H1 (cell line): Measurements from ENCODE around the gene DHX57. TPM values are rescaled to one million over a fixed set of nuclear protein-coding genes. Genes with fewer than 3 reads are reported as not detected.

Experiments used
- CTCF ChIA-PET: fragments of 300-600 bp; sonication (Branson Sonifier 250); formaldehyde crosslinking; loops from one replicate; lab custom pipeline; 2021; ENCODE audit not compliant: partially characterized antibody; lab: Charles Lee
- POLR2A ChIA-PET: fragments of 300-600 bp; sonication (Branson Sonifier 250); formaldehyde crosslinking; loops from one replicate; lab custom pipeline; 2021; ENCODE audit warnings: inconsistent platforms; ENCODE audit not compliant: partially characterized antibody; lab: Charles Lee
- DNase-seq, 2 experiments: peaks; one replicate each; pipeline versions ENCODE4 v3.0.0 to v3.0.0-alpha.2; 2010 to 2022; ENCODE audit warnings: low spot score in 2 of 2, low read depth in 1 of 2, mixed read lengths in 1 of 2
- FAIRE-seq: peaks from 2 replicates; lab custom pipeline; 2011; peaks lifted over from hg19 to GRCh38; lab: Jason Lieb, UNC
- H2AFZ ChIP-seq: 2 replicates; pipeline ENCODE4 v1.8.1; 2012; ENCODE audit warnings: low read length, inconsistent platforms
- H2AK5ac ChIP-seq: 2 replicates; pipeline ENCODE4 v1.6.1; 2013; ENCODE audit warnings: low read depth, low read length
- H2BK120ac ChIP-seq: replicated peaks from 2 replicates; pipeline ENCODE3; 2013; ENCODE audit warnings: low read depth, low read length, inconsistent platforms
- H2BK12ac ChIP-seq: 2 replicates; pipeline ENCODE4 v1.6.1; 2013; ENCODE audit warnings: low read depth, low read length
- H2BK15ac ChIP-seq: 2 replicates; pipeline ENCODE4 v1.6.1; 2013; ENCODE audit warnings: low read length
- H2BK20ac ChIP-seq: 2 replicates; pipeline ENCODE4 v1.6.1; 2013; ENCODE audit warnings: low read length
- H2BK5ac ChIP-seq: 2 replicates; pipeline ENCODE4 v1.6.1; 2013; ENCODE audit warnings: low read depth, low read length
- H3K14ac ChIP-seq: 2 replicates; pipeline ENCODE4 v1.6.1; 2013; ENCODE audit warnings: inconsistent platforms; ENCODE audit not compliant: insufficient read length
- H3K18ac ChIP-seq: 2 replicates; pipeline ENCODE4 v1.6.1; 2013; ENCODE audit warnings: low read length; ENCODE audit errors: extremely low read depth
- H3K23ac ChIP-seq: 2 replicates; pipeline ENCODE4 v1.6.1; 2013; ENCODE audit warnings: inconsistent platforms; ENCODE audit not compliant: insufficient read length
- H3K23me2 ChIP-seq: 2 replicates; pipeline ENCODE4 v1.6.1; 2013; ENCODE audit warnings: low read depth, low read length
- H3K27ac ChIP-seq: 2 replicates; pipeline ENCODE4 v1.6.1; 2011; ENCODE audit warnings: low read depth, low read length, inconsistent platforms
- H3K27me3 ChIP-seq, 4 experiments: replicated peaks in 1 of 4; 1 replicate in 1 of 4; 2 replicates in 3 of 4; pipeline versions ENCODE4 v1.6.1 to v1.8.1; 2011 to 2013; ENCODE audit warnings: low read length in 3 of 4, mild to moderate bottlenecking in 3 of 4, inconsistent platforms in 2 of 4, mixed read lengths in 2 of 4, moderate library complexity in 1 of 4; ENCODE audit not compliant: control insufficient read depth in 3 of 4, insufficient read depth in 3 of 4; ENCODE audit errors: extremely low read depth in 1 of 4
- H3K36me3 ChIP-seq, 4 experiments: 2 replicates each; pipeline versions ENCODE4 v1.6.1 to v1.8.1; 2011 to 2013; ENCODE audit warnings: mild to moderate bottlenecking in 4 of 4, low read length in 3 of 4, moderate library complexity in 2 of 4, control low read depth in 1 of 4, inconsistent platforms in 1 of 4; ENCODE audit not compliant: insufficient read depth in 4 of 4, control insufficient read depth in 2 of 4
- H3K4ac ChIP-seq: replicated peaks from 2 replicates; pipeline ENCODE3; 2013; ENCODE audit warnings: low read length, low read depth, mixed read lengths, inconsistent platforms; ENCODE audit not compliant: insufficient read length
- H3K4me1 ChIP-seq, 4 experiments: replicated peaks in 1 of 4; 1 replicate in 1 of 4; 2 replicates in 3 of 4; pipeline versions ENCODE4 v1.6.1 to v1.8.1; 2011 to 2013; ENCODE audit warnings: low read length in 3 of 4, inconsistent platforms in 2 of 4, mixed read lengths in 1 of 4; ENCODE audit not compliant: insufficient read depth in 4 of 4, control insufficient read depth in 3 of 4
- H3K4me2 ChIP-seq, 2 experiments: 2 replicates each; pipeline versions ENCODE4 v1.6.1 to v1.8.1; 2011 to 2013; ENCODE audit warnings: low read depth in 2 of 2, low read length in 2 of 2, control low read depth in 1 of 2, inconsistent platforms in 1 of 2, mild to moderate bottlenecking in 1 of 2; ENCODE audit not compliant: insufficient read depth in 1 of 2
- H3K4me3 ChIP-seq, 4 experiments: fragments of 200-600, 300-600 bp in 1 of 4; sonication (generic), shearing (Covaris generic), sonication (Bioruptor Twin) in 1 of 4; 2 replicates each; pipeline versions ENCODE4 v1.5.1 to v1.8.1; 2011 to 2016; ENCODE audit warnings: low read length in 4 of 4, low read depth in 3 of 4, control low read depth in 2 of 4, inconsistent platforms in 2 of 4, mild to moderate bottlenecking in 2 of 4, mixed read lengths in 1 of 4, moderate library complexity in 1 of 4; ENCODE audit not compliant: insufficient read depth in 2 of 4; ENCODE audit errors: extremely low read depth in 1 of 4
- H3K56ac ChIP-seq: replicated peaks from 2 replicates; pipeline ENCODE3; 2013; ENCODE audit warnings: low read depth, mild to moderate bottlenecking, mixed read lengths, low read length, inconsistent platforms; ENCODE audit not compliant: insufficient read length
- H3K79me1 ChIP-seq: 2 replicates; pipeline ENCODE4 v1.6.1; 2013; ENCODE audit warnings: low read depth, low read length, control low read depth
- H3K79me2 ChIP-seq, 2 experiments: 2 replicates each; pipeline versions ENCODE4 v1.6.1 to v1.8.1; 2012 to 2013; ENCODE audit warnings: low read length in 2 of 2, mild to moderate bottlenecking in 2 of 2, inconsistent platforms in 1 of 2; ENCODE audit not compliant: insufficient read depth in 2 of 2, control insufficient read depth in 1 of 2
- H3K9ac ChIP-seq, 4 experiments: replicated peaks in 1 of 4; 1 replicate in 1 of 4; 2 replicates in 3 of 4; pipeline versions ENCODE4 v1.6.1 to v1.8.1; 2011 to 2013; ENCODE audit warnings: low read depth in 3 of 4, low read length in 3 of 4, control low read depth in 2 of 4, mild to moderate bottlenecking in 2 of 4, moderate library complexity in 2 of 4, inconsistent platforms in 1 of 4; ENCODE audit errors: extremely low read depth in 1 of 4
- H3K9me3 ChIP-seq, 2 experiments: 2 replicates each; pipeline versions ENCODE4 v1.6.1 to v1.8.1; 2012 to 2013; ENCODE audit warnings: mild to moderate bottlenecking in 2 of 2, moderate library complexity in 2 of 2, control low read depth in 1 of 2, inconsistent platforms in 1 of 2, low read depth in 1 of 2, low read length in 1 of 2, mixed read lengths in 1 of 2; ENCODE audit not compliant: insufficient read depth in 2 of 2
- H4K20me1 ChIP-seq, 2 experiments: replicated peaks in 1 of 2; 2 replicates each; pipeline versions ENCODE3 to v1.8.1; 2011 to 2013; ENCODE audit warnings: inconsistent platforms in 2 of 2, low read length in 2 of 2, mild to moderate bottlenecking in 1 of 2; ENCODE audit not compliant: insufficient read depth in 2 of 2, control insufficient read depth in 1 of 2
- H4K5ac ChIP-seq: 2 replicates; pipeline ENCODE4 v1.6.1; 2013; ENCODE audit warnings: low read length, low read depth, mixed read lengths, inconsistent platforms; ENCODE audit not compliant: insufficient read length
- H4K8ac ChIP-seq: 2 replicates; pipeline ENCODE4 v1.8.0; 2013; ENCODE audit warnings: mild to moderate bottlenecking, moderate library complexity, low read length, inconsistent platforms; ENCODE audit not compliant: insufficient read depth; ENCODE audit errors: extremely low read depth
- H4K91ac ChIP-seq: replicated peaks from 2 replicates; pipeline ENCODE3; 2013; ENCODE audit warnings: low read length, mixed read lengths, inconsistent platforms; ENCODE audit not compliant: insufficient read length
- FOSL1 ChIP-seq: IDR thresholded peaks from 2 replicates; pipeline ENCODE4 v1.6.1; 2011; ENCODE audit warnings: mild to moderate bottlenecking, low read depth, low read length, moderate library complexity; ENCODE audit not compliant: insufficient read depth
- PHF8 ChIP-seq: fragments of 200-600 bp; sonication (generic); conservative IDR thresholded peaks from 2 replicates; pipeline ENCODE4 v1.7.1; 2012; ENCODE audit warnings: low read depth, mild to moderate bottlenecking, inconsistent platforms, low read length, moderate library complexity
- WGBS, 2 experiments: shearing (Covaris generic) in 1 of 2; methylation state at CpG; one replicate each; pipeline versions ENCODE4 v1.1.6 to v1.1.7; 2013 to 2015; ENCODE audit warnings: low lambda C conversion rate in 2 of 2, mixed read lengths in 2 of 2, inconsistent platforms in 1 of 2, low coverage in 1 of 2, missing lambda C conversion rate in 1 of 2; ENCODE audit not compliant: insufficient replicate concordance in 2 of 2, insufficient coverage in 1 of 2, insufficient read length in 1 of 2; ENCODE audit errors: extremely low coverage in 1 of 2, missing lambda C conversion rate in 1 of 2; 5-methylcytosine and 5-hydroxymethylcytosine counted together
- polyA plus RNA-seq, 7 experiments: library from polyadenylated mRNA; depleted of rRNA in 3 of 7; stranded (reverse) in 5 of 7; unstranded in 2 of 7; fragments of >200 nt in 5 of 7; fragments of 200-250 nt in 2 of 7; gene quantifications; 1 replicate in 5 of 7; 2 replicates in 1 of 7; 4 replicates in 1 of 7; pipeline versions ENCODE4 v1.2.1 to v1.2.3, GENCODE V29; 2011 to 2013; ENCODE audit warnings: missing spikeins in 2 of 7, mixed read lengths in 2 of 7
- total RNA-seq: library from RNA; stranded (reverse); fragmentation: NEBNext Ultra II Directional; extraction: Animal tissue kit (Norgen Biotek cat#: 25700); gene quantifications from 2 replicates; pipeline ENCODE4 v1.2.1, GENCODE V29; 2021

Gene DHX57
- total and polyA plus RNA-seq, 2 of the 8 experiments (the other 6 are each of a cell fraction or from before 2014, with no cell fraction given), result 10.7 to 32.9 TPM

DNA sequence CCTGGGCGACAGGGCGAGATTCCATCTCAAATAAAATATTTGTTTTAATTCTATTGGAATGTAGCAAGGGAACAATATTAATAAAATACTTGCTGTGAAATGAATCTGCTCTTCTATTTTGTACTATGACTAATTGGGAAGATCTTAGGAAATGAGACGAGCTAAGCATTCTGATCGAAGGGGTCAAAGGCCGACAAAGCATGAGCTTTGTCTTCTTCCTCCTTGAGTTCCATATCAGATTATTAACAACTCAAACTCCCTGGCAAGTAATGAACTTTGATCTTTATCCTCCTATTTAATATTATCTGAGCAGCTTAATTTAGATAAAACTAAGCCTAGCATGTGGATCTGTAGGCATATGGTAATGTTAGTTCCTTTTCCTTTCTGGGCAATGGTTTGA lies 82.2 kb downstream of the DHX57 start:
- Histone ChIP-seq H3K4me1 (no peaks in the 10 kb centered on the region), H2BK5ac (no peak overlapping the region), H3K23ac (no peak overlapping the region), H4K8ac (no peak overlapping the region), H3K27me3 (no peaks in the 10 kb centered on the region), H3K36me3 (peaks cover 0 to 12% (median 0%) of the 10 kb centered on the region in 4 experiments; a peak in 1 of 8 replicates), H4K20me1 (no peaks in the 10 kb centered on the region), H3K9me3 (no peaks in the 10 kb centered on the region), H3K4ac (no peak overlapping the region), H3K4me2 (no peak overlapping the region), H3K23me2 (no peaks in the 10 kb centered on the region), H2AK5ac (no peak overlapping the region), H3K18ac (no peak overlapping the region), H2BK120ac (no peak overlapping the region), H3K4me3 (no peak overlapping the region), H2BK12ac (no peak overlapping the region), H2BK15ac (no peak overlapping the region), H3K79me2 (no peaks in the 10 kb centered on the region), H3K56ac (no peak overlapping the region), H3K9ac (no peak overlapping the region), H3K79me1 (no peaks in the 10 kb centered on the region), H4K91ac (no peak overlapping the region), H2AFZ (no peak overlapping the region), H3K27ac (no peak overlapping the region), H4K5ac (no peak overlapping the region), H3K14ac (no peak overlapping the region), H2BK20ac (no peak overlapping the region)
- no peak for TF ChIP-seq FOSL1
- TF ChIP-seq PHF8, result no peak
- DNase-seq (no peak), FAIRE-seq (no peak)
- ChIA-PET CTCF (no interaction called here), POLR2A (interaction anchor here (3.7 kb wide), 1 partner anchor 43 kb away, joined by 21 read pairs; the partner anchor contains the start of gene SRSF7)
- 96% methylated on average over 5 of the region's 5 CpGs; no CpG with 5 or more reads in 1 of the 2 experiments for WGBS, 2 experiments
